ENCODE measurements around the gene TNRC18. TPM values are rescaled to one million over a fixed set of nuclear protein-coding genes. Genes with fewer than 3 reads are reported as not detected.
A peak's percentile ranks its signal among the peaks of the same experiment; 100 is the strongest.

TNRC18 gene
- total and polyA plus RNA-seq, 2 of the 8 experiments (the other 6 are each of a cell fraction or from before 2014, with no cell fraction given) = 1.7 to 8.6 TPM

DNA sequence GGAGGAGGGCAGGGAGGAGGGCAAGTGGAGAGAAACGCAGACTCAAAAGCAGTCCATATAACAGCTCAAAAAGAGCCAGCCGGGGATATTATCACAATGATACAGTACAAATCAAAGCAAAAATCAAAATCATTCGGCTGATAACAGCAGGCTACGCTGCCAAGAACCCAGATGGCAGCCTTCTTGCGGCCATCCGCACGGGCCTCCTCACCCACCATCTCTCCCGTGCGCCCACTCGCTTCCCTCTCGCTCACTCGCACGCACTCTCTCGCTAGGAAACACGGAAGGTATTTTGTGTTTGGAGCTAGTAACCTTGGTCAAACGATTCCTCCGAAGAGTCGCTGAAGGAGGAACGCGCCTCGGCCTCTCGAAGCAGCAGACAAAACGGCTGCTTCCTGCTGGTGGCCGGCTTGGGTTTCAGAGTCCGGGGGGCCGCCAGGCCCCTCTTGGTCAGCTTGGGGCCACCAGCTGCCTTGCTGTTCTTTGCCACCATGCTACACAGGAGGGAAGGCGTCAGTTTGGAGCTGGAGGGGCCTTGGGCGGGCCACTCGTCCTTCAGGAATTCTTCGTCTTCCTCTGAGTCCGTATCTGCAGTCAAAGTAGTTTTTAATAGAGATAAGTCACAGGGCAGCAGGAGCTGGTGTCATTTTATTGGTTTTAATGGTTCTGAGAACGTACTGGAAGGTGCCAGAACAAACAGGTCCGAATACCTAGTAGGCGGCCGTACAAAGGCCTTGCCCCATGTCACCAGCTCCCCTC, 71.9 kb downstream of the TNRC18 start:
- Histone ChIP-seq H4K20me1 (replicated peaks in 1 of 2; ENCODE audit: control insufficient read depth in 1 of 2, insufficient read depth in 2 of 2, low read length in 2 of 2) (peaks cover 8 to 10% of the 10 kb centered on the region in 2 experiments), H4K5ac (ENCODE audit: insufficient read length, low read depth, low read length) (no peak overlapping the region), H3K4me3 (ENCODE audit: extremely low read depth in 1 of 4, insufficient read depth in 2 of 4, low read depth in 3 of 4, low read length in 4 of 4) (peak overlapping the region in 3 of 4 experiments; percentile 27 to 57 (median 29); a peak in 4 of 8 replicates), H3K56ac (replicated peaks; ENCODE audit: insufficient read length, low read depth, low read length) (no peak overlapping the region), H3K79me1 (ENCODE audit: low read depth, low read length) (no peaks in the 10 kb centered on the region; the same call in 1 of the 2 replicates), H2BK15ac (ENCODE audit: low read length) (no peak overlapping the region), H3K4me1 (replicated peaks in 1 of 4; ENCODE audit: control insufficient read depth in 3 of 4, insufficient read depth in 4 of 4, low read length in 3 of 4) (peaks cover 2 to 29% (median 20%) of the 10 kb centered on the region in 4 experiments), H3K9me3 (ENCODE audit: insufficient read depth in 2 of 2, low read depth in 1 of 2, low read length in 1 of 2) (peaks cover 0 to 7% of the 10 kb centered on the region in 2 experiments; a peak in 1 of 4 replicates), H3K14ac (ENCODE audit: insufficient read length) (no peak overlapping the region), H3K27ac (ENCODE audit: low read depth, low read length) (no peak overlapping the region), H3K4me2 (ENCODE audit: insufficient read depth in 1 of 2, low read depth in 2 of 2, low read length in 2 of 2) (peak overlapping the region; percentile 94 to 99), H2BK12ac (ENCODE audit: low read depth, low read length) (peak overlapping the region; percentile 75; the same call in 1 of the 2 replicates), H3K79me2 (ENCODE audit: control insufficient read depth in 1 of 2, insufficient read depth in 2 of 2, low read length in 2 of 2) (no peaks in the 10 kb centered on the region), H3K23ac (ENCODE audit: insufficient read length) (no peak overlapping the region), H2BK20ac (ENCODE audit: low read length) (no peak overlapping the region), H3K9ac (replicated peaks in 1 of 4; ENCODE audit: extremely low read depth in 1 of 4, low read depth in 3 of 4, low read length in 3 of 4) (no peak overlapping the region), H4K91ac (replicated peaks; ENCODE audit: insufficient read length, low read length) (no peak overlapping the region), H3K23me2 (ENCODE audit: low read depth, low read length) (peaks cover 4% of the 10 kb centered on the region), H2AK5ac (ENCODE audit: low read depth, low read length) (0 out of 2 replicates have a peak overlapping the region, but pooled peaks have one; percentile 65), H2BK5ac (ENCODE audit: low read depth, low read length) (no peak overlapping the region), H3K18ac (ENCODE audit: extremely low read depth, low read length) (peak overlapping the region; percentile 90), H2AFZ (ENCODE audit: low read length) (no peak overlapping the region), H3K36me3 (ENCODE audit: control insufficient read depth in 2 of 4, insufficient read depth in 4 of 4, low read length in 3 of 4) (no peaks in the 10 kb centered on the region), H4K8ac (ENCODE audit: extremely low read depth, insufficient read depth, low read length) (peak overlapping the region; percentile 71; the same call in 1 of the 2 replicates), H2BK120ac (replicated peaks; ENCODE audit: low read depth, low read length) (no peak overlapping the region), H3K27me3 (replicated peaks in 1 of 4; ENCODE audit: control insufficient read depth in 3 of 4, extremely low read depth in 1 of 4, insufficient read depth in 3 of 4, low read length in 3 of 4) (peaks cover 19 to 54% (median 53%) of the 10 kb centered on the region in 4 experiments), H3K4ac (replicated peaks; ENCODE audit: insufficient read length, low read depth, low read length) (no peak overlapping the region)
- DNase-seq (ENCODE audit: low read depth in 1 of 2, low spot score in 2 of 2) (no peak), FAIRE-seq (no peak)
- ChIA-PET CTCF (ENCODE audit: partially characterized antibody) (interaction anchor here (0.9 to 11.0 kb wide), 12 partner anchors 9 to 169 kb away, joined by 3 to 73 read pairs (median 4); partner anchors contain the start of gene TNRC18), POLR2A (ENCODE audit: partially characterized antibody) (interaction anchor here (1.0 to 1.8 kb wide), 3 partner anchors 56 to 74 kb away, joined by 3 to 5 read pairs (median 5); no protein-coding TSS in a partner anchor)
- 44% methylated on average over 34 of the region's 35 CpGs; no CpG with 5 or more reads in 1 of the 2 experiments for WGBS, 2 experiments (ENCODE audit: extremely low coverage in 1 of 2, insufficient coverage in 1 of 2, insufficient read length in 1 of 2, insufficient replicate concordance in 2 of 2, low coverage in 1 of 2, low lambda C conversion rate in 2 of 2, missing lambda C conversion rate in 1 of 2)
- TF ChIP-seq, protein P1, sequence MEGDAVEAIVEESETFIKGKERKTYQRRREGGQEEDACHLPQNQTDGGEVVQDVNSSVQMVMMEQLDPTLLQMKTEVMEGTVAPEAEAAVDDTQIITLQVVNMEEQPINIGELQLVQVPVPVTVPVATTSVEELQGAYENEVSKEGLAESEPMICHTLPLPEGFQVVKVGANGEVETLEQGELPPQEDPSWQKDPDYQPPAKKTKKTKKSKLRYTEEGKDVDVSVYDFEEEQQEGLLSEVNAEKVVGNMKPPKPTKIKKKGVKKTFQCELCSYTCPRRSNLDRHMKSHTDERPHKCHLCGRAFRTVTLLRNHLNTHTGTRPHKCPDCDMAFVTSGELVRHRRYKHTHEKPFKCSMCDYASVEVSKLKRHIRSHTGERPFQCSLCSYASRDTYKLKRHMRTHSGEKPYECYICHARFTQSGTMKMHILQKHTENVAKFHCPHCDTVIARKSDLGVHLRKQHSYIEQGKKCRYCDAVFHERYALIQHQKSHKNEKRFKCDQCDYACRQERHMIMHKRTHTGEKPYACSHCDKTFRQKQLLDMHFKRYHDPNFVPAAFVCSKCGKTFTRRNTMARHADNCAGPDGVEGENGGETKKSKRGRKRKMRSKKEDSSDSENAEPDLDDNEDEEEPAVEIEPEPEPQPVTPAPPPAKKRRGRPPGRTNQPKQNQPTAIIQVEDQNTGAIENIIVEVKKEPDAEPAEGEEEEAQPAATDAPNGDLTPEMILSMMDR (IDR thresholded peaks at IDR 0.05; ENCODE audit: control extremely low read depth in 1 of 3, insufficient read depth in 1 of 3, low read depth in 1 of 3, low read length in 3 of 3) = no peak
- TF ChIP-seq KDM1A (IDR thresholded peaks at IDR 0.05; ENCODE audit: borderline replicate concordance, low read length) = no peak
- TF ChIP-seq SIX5 (IDR thresholded peaks at IDR 0.05; ENCODE audit: low read depth, low read length) = no peak
- no peak for TF ChIP-seq FOSL1 (IDR thresholded peaks at IDR 0.05; ENCODE audit: insufficient read depth, low read depth, low read length)
- no peak for TF ChIP-seq RXRA (IDR thresholded peaks at IDR 0.05; ENCODE audit: insufficient read depth, low read depth, low read length)
- no peak for TF ChIP-seq RBBP5 (IDR thresholded peaks at IDR 0.05; ENCODE audit: borderline replicate concordance, low read depth, low read length)
- no peak for TF ChIP-seq PHF8 (conservative IDR thresholded peaks at IDR 0.05; ENCODE audit: low read depth, low read length)
- no peak for TF ChIP-seq TAF7 (optimal IDR thresholded peaks at IDR 0.05; ENCODE audit: borderline replicate concordance, low read depth, low read length)
